Measurements from ENCODE around the gene CD300LB.

GRCh38 chr17:74549343-74549742 lies 18.1 kb upstream of the CD300LB start:
- TF ChIP-seq CTCF (IDR thresholded peaks at IDR 0.05 in 8 of 11, conservative IDR thresholded peaks at IDR 0.05 in 3 of 11) (no peak), POLR2AphosphoS5 (IDR thresholded peaks at IDR 0.05) (no peak), POLR2A (IDR thresholded peaks at IDR 0.05) (no peak)

Measured in spleen (tissue), 7 donors.